ENCODE data around the gene ABCA4. TPM values are rescaled to one million over a fixed set of nuclear protein-coding genes. Genes with fewer than 3 reads are reported as not detected.

ABCA4 gene
- total RNA-seq, 4 donors from 2014 or later: not detected

GRCh38 chr1:94096797-94097549 lies 24.0 kb downstream of the ABCA4 start:
- Histone ChIP-seq H3K4me3 (no peak overlapping the region), H3K4me1 (peaks cover 30 to 46% of the 10 kb centered on the region in 2 donors), H3K27ac (peak overlapping the region; percentile 71 to 80 (median 73)), H3K27me3 (no peaks in the 10 kb centered on the region), H3K9me3 (no peaks in the 10 kb centered on the region), H3K36me3 (no peaks in the 10 kb centered on the region)
- DNase-seq (peak in 1 of 2 donors; percentile 41), ATAC-seq (peak; percentile 20 to 47)
- intact Hi-C loops (cut with DNase I; ENCODE audit: low total_unique reads): no loop called here
- TF ChIP-seq POLR2A (IDR thresholded peaks at IDR 0.05): no peak
- TF ChIP-seq, protein P1, sequence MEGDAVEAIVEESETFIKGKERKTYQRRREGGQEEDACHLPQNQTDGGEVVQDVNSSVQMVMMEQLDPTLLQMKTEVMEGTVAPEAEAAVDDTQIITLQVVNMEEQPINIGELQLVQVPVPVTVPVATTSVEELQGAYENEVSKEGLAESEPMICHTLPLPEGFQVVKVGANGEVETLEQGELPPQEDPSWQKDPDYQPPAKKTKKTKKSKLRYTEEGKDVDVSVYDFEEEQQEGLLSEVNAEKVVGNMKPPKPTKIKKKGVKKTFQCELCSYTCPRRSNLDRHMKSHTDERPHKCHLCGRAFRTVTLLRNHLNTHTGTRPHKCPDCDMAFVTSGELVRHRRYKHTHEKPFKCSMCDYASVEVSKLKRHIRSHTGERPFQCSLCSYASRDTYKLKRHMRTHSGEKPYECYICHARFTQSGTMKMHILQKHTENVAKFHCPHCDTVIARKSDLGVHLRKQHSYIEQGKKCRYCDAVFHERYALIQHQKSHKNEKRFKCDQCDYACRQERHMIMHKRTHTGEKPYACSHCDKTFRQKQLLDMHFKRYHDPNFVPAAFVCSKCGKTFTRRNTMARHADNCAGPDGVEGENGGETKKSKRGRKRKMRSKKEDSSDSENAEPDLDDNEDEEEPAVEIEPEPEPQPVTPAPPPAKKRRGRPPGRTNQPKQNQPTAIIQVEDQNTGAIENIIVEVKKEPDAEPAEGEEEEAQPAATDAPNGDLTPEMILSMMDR (IDR thresholded peaks at IDR 0.05 in 4 of 5, conservative IDR thresholded peaks at IDR 0.05 in 1 of 5): no peak
- in situ Hi-C loops (cut with MboI; ENCODE audit: low sequenced_read_pairs in 4 of 4): no loop called here

- Histone ChIP-seq H3K4me1 (peaks cover 35 to 54% of the 10 kb centered on the region in 2 donors), H3K27ac (peak overlapping the region; percentile 71 to 80 (median 73)), H3K27me3 (no peaks in the 10 kb centered on the region), H3K4me3 (peak overlapping the region in 1 of 4 donors; percentile 10), H3K9me3 (no peaks in the 10 kb centered on the region), H3K36me3 (no peaks in the 10 kb centered on the region)
- intact Hi-C loops (cut with DNase I; ENCODE audit: low total_unique reads) (no loop called here), in situ Hi-C loops (cut with MboI; ENCODE audit: low sequenced_read_pairs in 4 of 4) (no loop called here)
- peak in 1 of 2 donors; percentile 39 for DNase-seq
- ATAC-seq: peak in 1 of 2 donors; percentile 24
- TF ChIP-seq POLR2A (IDR thresholded peaks at IDR 0.05): no peak
- TF ChIP-seq, protein P1 (IDR thresholded peaks at IDR 0.05 in 4 of 5, conservative IDR thresholded peaks at IDR 0.05 in 1 of 5): no peak
Observed at GRCh38 chr1:94095744-94096469, 25.0 kb downstream of the ABCA4 start.

- TF ChIP-seq POLR2A (IDR thresholded peaks at IDR 0.05): no peak
- TF ChIP-seq, protein P1 (IDR thresholded peaks at IDR 0.05 in 4 of 5, conservative IDR thresholded peaks at IDR 0.05 in 1 of 5): no peak
- Histone ChIP-seq H3K4me1 (peaks cover 35 to 59% of the 10 kb centered on the region in 2 donors), H3K27ac (peak overlapping the region; percentile 71 to 80 (median 73)), H3K4me3 (peak overlapping the region in 2 of 4 donors; percentile 6 to 7), H3K27me3 (no peaks in the 10 kb centered on the region), H3K9me3 (no peaks in the 10 kb centered on the region), H3K36me3 (no peaks in the 10 kb centered on the region)
- peak; percentile 52 to 72 for DNase-seq
- in situ Hi-C loops (cut with MboI; ENCODE audit: low sequenced_read_pairs in 4 of 4) (no loop called here), intact Hi-C loops (cut with DNase I; ENCODE audit: low total_unique reads) (no loop called here)
- peak; percentile 66 to 72 for ATAC-seq
Observed at GRCh38 chr1:94095112-94095637, 25.8 kb downstream of the ABCA4 start.

GRCh38 chr1:94094469-94095111 lies 26.4 kb downstream of the ABCA4 start:
- in situ Hi-C loops (cut with MboI; ENCODE audit: low sequenced_read_pairs in 4 of 4) (no loop called here), intact Hi-C loops (cut with DNase I; ENCODE audit: low total_unique reads) (no loop called here)
- peak; percentile 23 to 33 for ATAC-seq
- H3K4me3 ChIP-seq: peak overlapping the region in 2 of 4 donors; percentile 6 to 7
- H3K9me3 ChIP-seq: no peaks in the 10 kb centered on the region
- DNase-seq: peak; percentile 32 to 58
- TF ChIP-seq, protein P1 (IDR thresholded peaks at IDR 0.05 in 4 of 5, conservative IDR thresholded peaks at IDR 0.05 in 1 of 5): no peak
- TF ChIP-seq POLR2A (IDR thresholded peaks at IDR 0.05): no peak
- peaks cover 35 to 59% of the 10 kb centered on the region in 2 donors for H3K4me1 ChIP-seq
- no peaks in the 10 kb centered on the region for H3K27me3 ChIP-seq
- H3K27ac ChIP-seq: peak overlapping the region; percentile 71 to 80 (median 73)
- no peaks in the 10 kb centered on the region for H3K36me3 ChIP-seq
